ENCODE data around the gene MB.

DNA sequence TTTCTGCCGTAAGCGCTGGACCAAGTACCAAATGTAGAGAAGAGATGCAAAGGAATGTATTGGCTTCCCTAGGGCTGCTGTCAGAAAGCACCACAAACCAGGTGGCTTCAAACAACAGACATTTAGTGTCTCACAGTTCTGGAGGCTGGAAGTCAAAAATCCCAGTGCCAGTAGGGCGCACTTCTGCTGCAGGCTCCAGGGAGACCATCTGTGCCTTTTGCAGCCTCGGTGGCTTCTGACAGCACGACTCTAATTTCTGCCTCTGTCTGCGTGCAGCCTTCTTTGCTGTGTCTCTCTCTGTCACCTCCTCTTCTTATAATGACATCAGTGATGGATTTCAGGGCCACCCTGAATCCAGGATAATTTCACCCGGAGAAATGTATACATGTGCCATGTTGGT is 34.0 kb upstream of the MB start:
- TF ChIP-seq POLR2A (IDR thresholded peaks at IDR 0.05; ENCODE audit: low read depth, low read length) (no peak), POLR2AphosphoS5 (IDR thresholded peaks at IDR 0.05; ENCODE audit: low read depth, low read length) (no peak), TAF1 (IDR thresholded peaks at IDR 0.05; ENCODE audit: low read depth, low read length) (no peak), PAX5 (IDR thresholded peaks at IDR 0.05; ENCODE audit: insufficient read depth, low read length, severe bottlenecking) (no peak), SPI1 (IDR thresholded peaks at IDR 0.05; ENCODE audit: low read depth, low read length) (no peak)

Measured in GM12891 (cell line).